Hematopoietic multipotent progenitor cell treated with erythropoietin and hydrocortisone succinate and interleukin-3 and kit ligand, for 6 days (in vitro differentiated cells): ENCODE data around the gene WDR7.

Source experiments
- DNase-seq: peaks from one replicate; pipeline ENCODE4 v3.0.0-alpha.2; 2015

The WDR7 gene

GRCh38 chr18:56723706-56724105 lies 72.5 kb downstream of the WDR7 start:
- no peak for DNase-seq

GRCh38 chr18:56726906-56727305 lies 75.7 kb downstream of the WDR7 start:
- DNase-seq = no peak

GRCh38 chr18:56727399-56727798 lies 76.2 kb downstream of the WDR7 start:
- no peak for DNase-seq

GRCh38 chr18:56728741-56729140 lies 77.6 kb downstream of the WDR7 start:
- no peak for DNase-seq

GRCh38 chr18:56738184-56738583 lies 87.0 kb downstream of the WDR7 start:
- DNase-seq = no peak

GRCh38 chr18:56739731-56740130 lies 88.6 kb downstream of the WDR7 start:
- no peak for DNase-seq

- DNase-seq = no peak
Measured at GRCh38 chr18:56740645-56741044, 89.5 kb downstream of the WDR7 start.

- no peak for DNase-seq
Measured at GRCh38 chr18:56741685-56742084, 90.5 kb downstream of the WDR7 start.

- no peak for DNase-seq
Measured at GRCh38 chr18:56743115-56743514, 92.0 kb downstream of the WDR7 start.

- peak; percentile 12 for DNase-seq
Measured at GRCh38 chr18:56747032-56747658, 96.0 kb downstream of the WDR7 start.

GRCh38 chr18:56747857-56748256 lies 96.7 kb downstream of the WDR7 start:
- DNase-seq = no peak

- peak; percentile 81 for DNase-seq
Measured at GRCh38 chr18:56748698-56749268, 97.6 kb downstream of the WDR7 start.

GRCh38 chr18:56756966-56757365 lies 105.8 kb downstream of the WDR7 start:
- DNase-seq = no peak

- DNase-seq = no peak
Measured at GRCh38 chr18:56770097-56770496, 118.9 kb downstream of the WDR7 start.

GRCh38 chr18:56770873-56771272 lies 119.7 kb downstream of the WDR7 start:
- no peak for DNase-seq

- no peak for DNase-seq
Measured at GRCh38 chr18:56775701-56776100, 124.5 kb downstream of the WDR7 start.

- DNase-seq = no peak
Measured at GRCh38 chr18:56787390-56787789, 136.2 kb downstream of the WDR7 start.

GRCh38 chr18:56789004-56789888 lies 138.1 kb downstream of the WDR7 start:
- DNase-seq = peak; percentile 58

- no peak for DNase-seq
Measured at GRCh38 chr18:56789889-56790180, 138.7 kb downstream of the WDR7 start.

GRCh38 chr18:56795381-56795780 lies 144.2 kb downstream of the WDR7 start:
- DNase-seq = no peak

- DNase-seq = no peak
Measured at GRCh38 chr18:56799756-56800155, 148.6 kb downstream of the WDR7 start.

- DNase-seq = no peak
Measured at GRCh38 chr18:56803051-56803450, 151.9 kb downstream of the WDR7 start.

- no peak for DNase-seq
Measured at GRCh38 chr18:56804395-56804794, 153.2 kb downstream of the WDR7 start.

GRCh38 chr18:56807901-56808300 lies 156.7 kb downstream of the WDR7 start:
- no peak for DNase-seq
